Mesothelial cell of epicardium (in vitro differentiated cells): Measurements from ENCODE around the gene HYLS1. TPM values are rescaled to one million over a fixed set of nuclear protein-coding genes. Genes with fewer than 3 reads are reported as not detected.

Experiments used
- DNase-seq, 2 experiments: peaks; one replicate each; pipeline ENCODE4 v3.0.0; 2021; ENCODE audit warnings: low spot score in 2 of 2; ENCODE audit not compliant: unreplicated experiment in 2 of 2
- H3K27ac Mint-ChIP-seq: 2 replicates; pipeline ENCODE4 v1.8.0; 2021; ENCODE audit warnings: mixed read lengths
- H3K27me3 Mint-ChIP-seq: 2 replicates; pipeline ENCODE4 v1.8.0; 2021; ENCODE audit warnings: low read depth, mixed read lengths
- H3K36me3 Mint-ChIP-seq: 2 replicates; pipeline ENCODE4 v1.8.0; 2021; ENCODE audit warnings: mixed read lengths
- H3K4me1 Mint-ChIP-seq: 2 replicates; pipeline ENCODE4 v1.8.0; 2021; ENCODE audit warnings: mixed read lengths
- H3K4me3 Mint-ChIP-seq: 2 replicates; pipeline ENCODE4 v1.8.0; 2021; ENCODE audit warnings: mild to moderate bottlenecking, moderate library complexity, mixed read lengths
- H3K9me3 Mint-ChIP-seq: 2 replicates; pipeline ENCODE4 v1.8.0; 2021; ENCODE audit warnings: mixed read lengths
- CTCF ChIP-seq: fragments of 200-600 bp; sonication (generic); IDR thresholded peaks from one replicate; pipeline ENCODE4 v1.5.0; 2021; ENCODE audit warnings: antibody characterized with exemption; ENCODE audit not compliant: unreplicated experiment
- total RNA-seq: library from RNA; stranded (reverse); gene quantifications from 3 replicates; pipeline ENCODE4 v1.2.1, GENCODE V29; 2021

HYLS1 gene
- total RNA-seq, 1 donor from 2014 or later = 5.8 TPM

- H3K4me1 Mint-ChIP-seq = peaks cover 43% of the 10 kb centered on the region
- H3K27ac Mint-ChIP-seq = peak overlapping the region; percentile 77
- TF ChIP-seq CTCF = no peak
- no peaks in the 10 kb centered on the region for H3K9me3 Mint-ChIP-seq
- no peak overlapping the region for H3K4me3 Mint-ChIP-seq
- no peaks in the 10 kb centered on the region for H3K36me3 Mint-ChIP-seq
- peaks cover 2% of the 10 kb centered on the region for H3K27me3 Mint-ChIP-seq
- no peak for DNase-seq
Observed at GRCh38 chr11:125939081-125939521, 51.6 kb downstream of the HYLS1 start.

GRCh38 chr11:125940145-125940544 lies 52.7 kb downstream of the HYLS1 start:
- Mint-ChIP-seq H3K4me1 (peaks cover 40% of the 10 kb centered on the region), H3K4me3 (no peak overlapping the region), H3K36me3 (no peaks in the 10 kb centered on the region), H3K27ac (no peak overlapping the region), H3K27me3 (peaks cover 2% of the 10 kb centered on the region), H3K9me3 (no peaks in the 10 kb centered on the region)
- no peak for TF ChIP-seq CTCF
- no peak for DNase-seq

- TF ChIP-seq CTCF = no peak
- Mint-ChIP-seq H3K9me3 (no peaks in the 10 kb centered on the region), H3K4me1 (peaks cover 29% of the 10 kb centered on the region), H3K36me3 (no peaks in the 10 kb centered on the region), H3K27me3 (peaks cover 2% of the 10 kb centered on the region), H3K27ac (peak overlapping the region; percentile 41), H3K4me3 (no peak overlapping the region)
- DNase-seq = no peak
Observed at GRCh38 chr11:125941267-125941618, 53.8 kb downstream of the HYLS1 start.

- TF ChIP-seq CTCF = no peak
Observed at GRCh38 chr11:125941619-125942611, 54.4 kb downstream of the HYLS1 start.

GRCh38 chr11:125942771-125943428 lies 55.4 kb downstream of the HYLS1 start:
- Mint-ChIP-seq H3K4me1 (peaks cover 26% of the 10 kb centered on the region), H3K4me3 (no peak overlapping the region), H3K27ac (no peak overlapping the region)

More at GRCh38 chr11:125941619-125942611, 54.4 kb downstream of the HYLS1 start:
- peak in 1 of 2 experiments; percentile 69 for DNase-seq
- Mint-ChIP-seq H3K4me3 (no peak overlapping the region), H3K27ac (peak overlapping the region; percentile 55), H3K4me1 (peaks cover 28% of the 10 kb centered on the region), H3K36me3 (no peaks in the 10 kb centered on the region), H3K9me3 (no peaks in the 10 kb centered on the region), H3K27me3 (peaks cover 2% of the 10 kb centered on the region)

More at GRCh38 chr11:125942771-125943428, 55.4 kb downstream of the HYLS1 start:
- no peak for TF ChIP-seq CTCF
- DNase-seq = no peak
- Mint-ChIP-seq H3K36me3 (no peaks in the 10 kb centered on the region), H3K9me3 (no peaks in the 10 kb centered on the region), H3K27me3 (peaks cover 2% of the 10 kb centered on the region)
